Measurements from ENCODE around the gene MTHFSD. TPM values are rescaled to one million over a fixed set of nuclear protein-coding genes. Genes with fewer than 3 reads are reported as not detected.
A peak's percentile ranks its signal among the peaks of the same experiment; 100 is the strongest.

MTHFSD gene
- total and polyA plus RNA-seq, 2 of the 8 experiments (the other 6 are each of a cell fraction or from before 2014, with no cell fraction given), result 7.1 to 9.8 TPM

- H3K79me1 ChIP-seq (ENCODE audit: low read depth, low read length), result peaks cover 2% of the 10 kb centered on the region
- H3K23ac ChIP-seq (ENCODE audit: insufficient read length), result no peak overlapping the region
- DNase-seq (ENCODE audit: low read depth in 1 of 2, low spot score in 2 of 2), result no peak
- no peak overlapping the region for H2BK20ac ChIP-seq (ENCODE audit: low read length)
- no peaks in the 10 kb centered on the region; the same call in 1 of the 2 replicates for H3K23me2 ChIP-seq (ENCODE audit: low read depth, low read length)
- peaks cover 30 to 41% of the 10 kb centered on the region in 2 experiments for H4K20me1 ChIP-seq (replicated peaks in 1 of 2; ENCODE audit: control insufficient read depth in 1 of 2, insufficient read depth in 2 of 2, low read length in 2 of 2)
- H2BK15ac ChIP-seq (ENCODE audit: low read length), result no peak overlapping the region
- H3K18ac ChIP-seq (ENCODE audit: extremely low read depth, low read length), result no peak overlapping the region
- H3K4me2 ChIP-seq (ENCODE audit: insufficient read depth in 1 of 2, low read depth in 2 of 2, low read length in 2 of 2), result no peak overlapping the region; a peak in 1 of 4 replicates
- no peak overlapping the region for H2AFZ ChIP-seq (ENCODE audit: low read length)
- H2BK120ac ChIP-seq (replicated peaks; ENCODE audit: low read depth, low read length), result no peak overlapping the region
- no peak overlapping the region for H3K27ac ChIP-seq (ENCODE audit: low read depth, low read length)
- FAIRE-seq, result no peak
- H3K56ac ChIP-seq (replicated peaks; ENCODE audit: insufficient read length, low read depth, low read length), result no peak overlapping the region
- H3K4ac ChIP-seq (replicated peaks; ENCODE audit: insufficient read length, low read depth, low read length), result no peak overlapping the region
- peaks cover 0 to 4% (median 0%) of the 10 kb centered on the region in 4 experiments; a peak in 1 of 8 replicates for H3K36me3 ChIP-seq (ENCODE audit: control insufficient read depth in 2 of 4, insufficient read depth in 4 of 4, low read length in 3 of 4)
- no peak overlapping the region for H3K14ac ChIP-seq (ENCODE audit: insufficient read length)
- peaks cover 98 to 100% (median 99%) of the 10 kb centered on the region in 4 experiments for H3K27me3 ChIP-seq (replicated peaks in 1 of 4; ENCODE audit: control insufficient read depth in 3 of 4, extremely low read depth in 1 of 4, insufficient read depth in 3 of 4, low read length in 3 of 4)
- no peak overlapping the region for H4K8ac ChIP-seq (ENCODE audit: extremely low read depth, insufficient read depth, low read length)
- 9% methylated on average over 4 of the region's 4 CpGs; no CpG with 5 or more reads in 1 of the 2 experiments for WGBS, 2 experiments (ENCODE audit: extremely low coverage in 1 of 2, insufficient coverage in 1 of 2, insufficient read length in 1 of 2, insufficient replicate concordance in 2 of 2, low coverage in 1 of 2, low lambda C conversion rate in 2 of 2, missing lambda C conversion rate in 1 of 2)
- TF ChIP-seq CHD2 (IDR thresholded peaks at IDR 0.05; ENCODE audit: low read length), result no peak
- peak; percentile 43; the same call in 1 of the 2 replicates for TF ChIP-seq CBX8 (IDR thresholded peaks at IDR 0.05; ENCODE audit: borderline replicate concordance, low read depth, low read length)
- no peaks in the 10 kb centered on the region; a peak in 1 of 4 replicates for H3K9me3 ChIP-seq (ENCODE audit: insufficient read depth in 2 of 2, low read depth in 1 of 2, low read length in 1 of 2)
- no peak overlapping the region for H3K9ac ChIP-seq (replicated peaks in 1 of 4; ENCODE audit: extremely low read depth in 1 of 4, low read depth in 3 of 4, low read length in 3 of 4)
- H2AK5ac ChIP-seq (ENCODE audit: low read depth, low read length), result no peak overlapping the region
- no peaks in the 10 kb centered on the region for H3K79me2 ChIP-seq (ENCODE audit: control insufficient read depth in 1 of 2, insufficient read depth in 2 of 2, low read length in 2 of 2)
- H3K4me1 ChIP-seq (replicated peaks in 1 of 4; ENCODE audit: control insufficient read depth in 3 of 4, insufficient read depth in 4 of 4, low read length in 3 of 4), result peaks cover 4 to 23% (median 18%) of the 10 kb centered on the region in 4 experiments
- no peak overlapping the region for H2BK5ac ChIP-seq (ENCODE audit: low read depth, low read length)
- no peak overlapping the region for H2BK12ac ChIP-seq (ENCODE audit: low read depth, low read length)
- ChIA-PET CTCF (ENCODE audit: partially characterized antibody) (interaction anchor here (0.6 to 1.2 kb wide), 2 partner anchors 19 to 537 kb away, joined by 3 read pairs; no protein-coding TSS in a partner anchor), POLR2A (ENCODE audit: partially characterized antibody) (no interaction called here)
- no peak overlapping the region for H4K5ac ChIP-seq (ENCODE audit: insufficient read length, low read depth, low read length)
- 0 out of 8 replicates have a peak overlapping the region, but pooled peaks of 1 of the 4 experiments have one; percentile 37 for H3K4me3 ChIP-seq (ENCODE audit: extremely low read depth in 1 of 4, insufficient read depth in 2 of 4, low read depth in 3 of 4, low read length in 4 of 4)
- no peak overlapping the region for H4K91ac ChIP-seq (replicated peaks; ENCODE audit: insufficient read length, low read length)
Observed at GRCh38 chr16:86499440-86499786, 55.6 kb downstream of the MTHFSD start.

All from H1 (cell line).